Effector memory CD8-positive, alpha-beta T cell (primary cell): ENCODE data around the gene MOV10.

Source experiments
- ATAC-seq: fragments of 150-1000 bp; cut with Tn5 transposase; replicated peaks from 2 replicates; pipeline ENCODE4 v1.10.0; 2021; ENCODE audit warnings: mild to moderate bottlenecking, moderate library complexity
- DNase-seq, 3 experiments: peaks; one replicate each; pipeline ENCODE4 v3.0.0; 2021
- H3K27ac Mint-ChIP-seq, 2 donors: one replicate each; pipeline ENCODE4 v1.8.0; 2022; ENCODE audit warnings: mild to moderate bottlenecking in 2 of 2, mixed read lengths in 2 of 2, moderate library complexity in 2 of 2
- H3K27me3 Mint-ChIP-seq, 2 donors: one replicate each; pipeline ENCODE4 v1.8.0; 2022; ENCODE audit warnings: mixed read lengths in 2 of 2
- H3K36me3 Mint-ChIP-seq: one replicate; pipeline ENCODE4 v1.8.0; 2022; ENCODE audit warnings: mild to moderate bottlenecking, moderate library complexity, mixed read lengths; ENCODE audit not compliant: insufficient read depth
- H3K4me1 Mint-ChIP-seq, 2 donors: one replicate each; pipeline ENCODE4 v1.8.0; 2022; ENCODE audit warnings: low read depth in 2 of 2, mixed read lengths in 2 of 2
- H3K4me3 Mint-ChIP-seq, 2 donors: one replicate each; pipeline ENCODE4 v1.8.0; 2022; ENCODE audit warnings: mild to moderate bottlenecking in 2 of 2, mixed read lengths in 2 of 2, moderate library complexity in 2 of 2
- H3K9me3 Mint-ChIP-seq, 2 donors: one replicate each; pipeline ENCODE4 v1.8.0; 2022; ENCODE audit warnings: mixed read lengths in 2 of 2

The MOV10 gene

GRCh38 chr1:112678605-112679004 lies 4.1 kb downstream of the MOV10 start:
- ATAC-seq = no peak
- Mint-ChIP-seq H3K9me3 (no peaks in the 10 kb centered on the region), H3K4me3 (no peak overlapping the region), H3K27me3 (no peaks in the 10 kb centered on the region), H3K4me1 (peaks cover 41 to 42% of the 10 kb centered on the region in 2 donors), H3K36me3 (peaks cover 20% of the 10 kb centered on the region), H3K27ac (no peak overlapping the region)
- DNase-seq = no peak

GRCh38 chr1:112685913-112686312 lies 11.5 kb downstream of the MOV10 start:
- H3K36me3 Mint-ChIP-seq = peaks cover 17% of the 10 kb centered on the region
- H3K4me3 Mint-ChIP-seq = no peak overlapping the region
- H3K27ac Mint-ChIP-seq = peak overlapping the region in 1 of 2 donors; percentile 83
- peaks cover 8 to 28% of the 10 kb centered on the region in 2 donors for H3K4me1 Mint-ChIP-seq
- DNase-seq = no peak
- no peaks in the 10 kb centered on the region for H3K9me3 Mint-ChIP-seq
- no peaks in the 10 kb centered on the region for H3K27me3 Mint-ChIP-seq
- no peak for ATAC-seq

GRCh38 chr1:112686417-112686816 lies 12.0 kb downstream of the MOV10 start:
- DNase-seq (no peak), ATAC-seq (no peak)
- peaks cover 21% of the 10 kb centered on the region for H3K36me3 Mint-ChIP-seq
- H3K9me3 Mint-ChIP-seq = no peaks in the 10 kb centered on the region
- H3K27ac Mint-ChIP-seq = peak overlapping the region in 1 of 2 donors; percentile 83
- H3K27me3 Mint-ChIP-seq = no peaks in the 10 kb centered on the region
- peaks cover 8 to 28% of the 10 kb centered on the region in 2 donors for H3K4me1 Mint-ChIP-seq
- no peak overlapping the region for H3K4me3 Mint-ChIP-seq

GRCh38 chr1:112686835-112687234 lies 12.4 kb downstream of the MOV10 start:
- H3K36me3 Mint-ChIP-seq = peaks cover 20% of the 10 kb centered on the region
- DNase-seq (no peak), ATAC-seq (peak; percentile 57)
- H3K9me3 Mint-ChIP-seq = no peaks in the 10 kb centered on the region
- peaks cover 8 to 28% of the 10 kb centered on the region in 2 donors for H3K4me1 Mint-ChIP-seq
- no peak overlapping the region for H3K4me3 Mint-ChIP-seq
- no peaks in the 10 kb centered on the region for H3K27me3 Mint-ChIP-seq
- H3K27ac Mint-ChIP-seq = peak overlapping the region in 1 of 2 donors; percentile 83

- H3K4me3 Mint-ChIP-seq = no peak overlapping the region
These were observed 12.9 kb downstream of the MOV10 start for GRCh38 chr1:112687361-112687760.

GRCh38 chr1:112687785-112688496 lies 13.5 kb downstream of the MOV10 start:
- H3K4me3 Mint-ChIP-seq = no peak overlapping the region
- DNase-seq = no peak
- no peaks in the 10 kb centered on the region for H3K9me3 Mint-ChIP-seq
- H3K36me3 Mint-ChIP-seq = peaks cover 23% of the 10 kb centered on the region
- no peaks in the 10 kb centered on the region for H3K27me3 Mint-ChIP-seq
- H3K27ac Mint-ChIP-seq = peak overlapping the region; percentile 83 to 86
- peaks cover 8 to 28% of the 10 kb centered on the region in 2 donors for H3K4me1 Mint-ChIP-seq
- no peak for ATAC-seq

More at GRCh38 chr1:112687361-112687760, 12.9 kb downstream of the MOV10 start:
- Mint-ChIP-seq H3K27ac (peak overlapping the region in 1 of 2 donors; percentile 83), H3K4me1 (peaks cover 8 to 28% of the 10 kb centered on the region in 2 donors), H3K27me3 (no peaks in the 10 kb centered on the region), H3K36me3 (peaks cover 23% of the 10 kb centered on the region), H3K9me3 (no peaks in the 10 kb centered on the region)
- DNase-seq = no peak
- ATAC-seq = no peak

- ATAC-seq (no peak), DNase-seq (no peak)
- H3K4me1 Mint-ChIP-seq = peaks cover 8 to 28% of the 10 kb centered on the region in 2 donors
- peak overlapping the region in 1 of 2 donors; percentile 83 for H3K27ac Mint-ChIP-seq
- H3K9me3 Mint-ChIP-seq = no peaks in the 10 kb centered on the region
- peaks cover 32% of the 10 kb centered on the region for H3K36me3 Mint-ChIP-seq
- no peak overlapping the region for H3K4me3 Mint-ChIP-seq
- no peaks in the 10 kb centered on the region for H3K27me3 Mint-ChIP-seq
These were observed 14.3 kb downstream of the MOV10 start for GRCh38 chr1:112688781-112689193.

GRCh38 chr1:112689196-112689841 lies 14.9 kb downstream of the MOV10 start:
- Mint-ChIP-seq H3K27ac (no peak overlapping the region), H3K27me3 (no peaks in the 10 kb centered on the region), H3K4me3 (no peak overlapping the region), H3K9me3 (no peaks in the 10 kb centered on the region), H3K36me3 (peaks cover 34% of the 10 kb centered on the region), H3K4me1 (peaks cover 8 to 28% of the 10 kb centered on the region in 2 donors)
- DNase-seq (no peak), ATAC-seq (no peak)

GRCh38 chr1:112689842-112690237 lies 15.4 kb downstream of the MOV10 start:
- Mint-ChIP-seq H3K4me3 (no peak overlapping the region), H3K4me1 (peaks cover 8 to 28% of the 10 kb centered on the region in 2 donors), H3K9me3 (no peaks in the 10 kb centered on the region), H3K36me3 (peaks cover 37% of the 10 kb centered on the region), H3K27me3 (no peaks in the 10 kb centered on the region), H3K27ac (no peak overlapping the region)
- no peak for DNase-seq
- no peak for ATAC-seq

GRCh38 chr1:112692681-112693080 lies 18.2 kb downstream of the MOV10 start:
- DNase-seq = no peak
- ATAC-seq = no peak
- no peak overlapping the region for H3K4me3 Mint-ChIP-seq
- peak overlapping the region in 1 of 2 donors; percentile 45 for H3K27ac Mint-ChIP-seq
- H3K4me1 Mint-ChIP-seq = peaks cover 0 to 18% of the 10 kb centered on the region in 2 donors
- H3K9me3 Mint-ChIP-seq = no peaks in the 10 kb centered on the region
- H3K27me3 Mint-ChIP-seq = no peaks in the 10 kb centered on the region
- peaks cover 45% of the 10 kb centered on the region for H3K36me3 Mint-ChIP-seq

GRCh38 chr1:112693821-112694220 lies 19.4 kb downstream of the MOV10 start:
- Mint-ChIP-seq H3K36me3 (peaks cover 51% of the 10 kb centered on the region), H3K27ac (no peak overlapping the region), H3K27me3 (no peaks in the 10 kb centered on the region), H3K4me3 (no peak overlapping the region), H3K9me3 (no peaks in the 10 kb centered on the region), H3K4me1 (peaks cover 0 to 10% of the 10 kb centered on the region in 2 donors)
- ATAC-seq (no peak), DNase-seq (no peak)

- ATAC-seq (no peak), DNase-seq (no peak)
- Mint-ChIP-seq H3K36me3 (peaks cover 56% of the 10 kb centered on the region), H3K27ac (peak overlapping the region in 1 of 2 donors; percentile 41), H3K27me3 (no peaks in the 10 kb centered on the region), H3K4me3 (no peak overlapping the region), H3K9me3 (no peaks in the 10 kb centered on the region), H3K4me1 (peaks cover 2 to 10% of the 10 kb centered on the region in 2 donors)
These were observed 20.0 kb downstream of the MOV10 start for GRCh38 chr1:112694363-112694929.

- ATAC-seq (no peak), DNase-seq (no peak)
- H3K4me3 Mint-ChIP-seq = no peak overlapping the region
- no peaks in the 10 kb centered on the region for H3K9me3 Mint-ChIP-seq
- H3K27me3 Mint-ChIP-seq = no peaks in the 10 kb centered on the region
- peaks cover 54% of the 10 kb centered on the region for H3K36me3 Mint-ChIP-seq
- H3K4me1 Mint-ChIP-seq = peaks cover 10 to 18% of the 10 kb centered on the region in 2 donors
- no peak overlapping the region for H3K27ac Mint-ChIP-seq
These were observed 20.8 kb downstream of the MOV10 start for GRCh38 chr1:112695276-112695675.
